ENCODE data around the gene PPFIBP1. TPM values are rescaled to one million over a fixed set of nuclear protein-coding genes. Genes with fewer than 3 reads are reported as not detected.

PPFIBP1 gene
- total and polyA plus RNA-seq, 2 of the 4 experiments (the other 2 are of a cell fraction): 30.4 to 72.2 TPM

- Histone ChIP-seq H4K5ac (ENCODE audit: low read depth, low read length) (no peak overlapping the region; the same call in 1 of the 2 replicates), H2AK5ac (ENCODE audit: low read depth, low read length) (no peak overlapping the region), H4K91ac (ENCODE audit: insufficient read depth, low read depth, low read length) (no peak overlapping the region), H3K56ac (ENCODE audit: extremely low read depth, insufficient read depth, low read length) (no peak overlapping the region), H2BK120ac (ENCODE audit: low read depth, low read length) (no peak overlapping the region), H2BK20ac (ENCODE audit: low read depth, low read length) (no peak overlapping the region), H2AFZ (replicated peaks; ENCODE audit: low read length, poor library complexity) (no peak overlapping the region), H3K36me3 (ENCODE audit: control insufficient read depth, insufficient read depth, low read length) (0 out of 2 replicates have a peak, but pooled peaks cover 1% of the 10 kb centered on the region), H3K9ac (ENCODE audit: low read depth, low read length) (no peak overlapping the region), H3K4ac (ENCODE audit: low read depth, low read length) (no peak overlapping the region), H3K27me3 (ENCODE audit: control insufficient read depth, insufficient read depth, low read length) (no peaks in the 10 kb centered on the region), H3K23ac (ENCODE audit: low read depth, low read length) (no peak overlapping the region), H4K8ac (ENCODE audit: low read depth in 2 of 2, low read length in 2 of 2) (no peak overlapping the region), H3K4me1 (ENCODE audit: control insufficient read depth, insufficient read depth, low read length) (peaks cover 2% of the 10 kb centered on the region; the same call in 1 of the 2 replicates), H3K14ac (replicated peaks; ENCODE audit: low read depth, low read length) (no peak overlapping the region), H3K4me2 (ENCODE audit: low read depth, low read length) (no peak overlapping the region), H3K9me3 (ENCODE audit: control insufficient read depth, insufficient read depth, low read length) (no peaks in the 10 kb centered on the region), H4K20me1 (ENCODE audit: insufficient read depth, low read length) (no peaks in the 10 kb centered on the region), H2AK9ac (replicated peaks; ENCODE audit: low read depth, low read length, poor library complexity) (no peak overlapping the region), H3K27ac (ENCODE audit: insufficient read depth, low read length) (no peak overlapping the region), H3K4me3 (ENCODE audit: insufficient read depth, low read depth, low read length) (no peak overlapping the region), H3K79me1 (ENCODE audit: low read depth in 1 of 2, low read length in 2 of 2) (peaks cover 0 to under 1% of the 10 kb centered on the region in 2 experiments; a peak in 1 of 4 replicates), H2BK5ac (ENCODE audit: low read depth, low read length, poor library complexity, severe bottlenecking) (no peak overlapping the region), H2BK15ac (ENCODE audit: low read depth, low read length) (no peak overlapping the region), H3K18ac (ENCODE audit: low read depth, low read length) (no peak overlapping the region), H3K9me1 (ENCODE audit: insufficient read depth, low read length) (no peaks in the 10 kb centered on the region)
- no TSS peak for BruUV-seq (replicated peaks)
- WGBS, 2 experiments (ENCODE audit: extremely low coverage in 2 of 2, insufficient read length in 1 of 2): no CpG with 5 or more reads among the region's 1 CpG
- dilution Hi-C loops (cut with HindIII; ENCODE audit: low sequenced_read_pairs, unreplicated experiment) (no loop called here), in situ Hi-C loops (cut with MboI; ENCODE audit: low sequenced_read_pairs) (no loop called here), intact Hi-C loops (cut with micrococcal nuclease) (loop anchor here (5.0 kb wide), 1 partner anchor 319 kb away; the partner anchor contains the start of gene BMAL2)
- CTCF ChIA-PET: no interaction called here
- no peak for TF ChIP-seq MAZ (IDR thresholded peaks at IDR 0.05; ENCODE audit: borderline replicate concordance, low read depth, low read length)
- no peak for TF ChIP-seq CHD1 (IDR thresholded peaks at IDR 0.05; ENCODE audit: low read depth, low read length)
- no peak for TF ChIP-seq RCOR1 (IDR thresholded peaks at IDR 0.05; ENCODE audit: insufficient replicate concordance, low read length)
- no peak for TF ChIP-seq CEBPB (IDR thresholded peaks at IDR 0.05; ENCODE audit: low read depth, low read length)
- no peak for TF ChIP-seq RFX5 (IDR thresholded peaks at IDR 0.05; ENCODE audit: low read depth, low read length)
- TF ChIP-seq SMC3 (IDR thresholded peaks at IDR 0.05; ENCODE audit: low read depth, low read length): no peak
- no peak for TF ChIP-seq POLR2A (IDR thresholded peaks at IDR 0.05; ENCODE audit: low read depth, low read length)
- TF ChIP-seq MXI1 (IDR thresholded peaks at IDR 0.05; ENCODE audit: borderline replicate concordance, low read depth, low read length): no peak
- no peak for TF ChIP-seq MAFK (IDR thresholded peaks at IDR 0.05; ENCODE audit: low read depth, low read length)
- TF ChIP-seq BHLHE40 (IDR thresholded peaks at IDR 0.05; ENCODE audit: low read depth, low read length): no peak
- no peak for TF ChIP-seq FOS (IDR thresholded peaks at IDR 0.05; ENCODE audit: low read depth, low read length)
- no peak for TF ChIP-seq CTCF (conservative IDR thresholded peaks at IDR 0.05; ENCODE audit: low read depth, low read length)
- no peak for TF ChIP-seq NFE2L2 (IDR thresholded peaks at IDR 0.05; ENCODE audit: low read depth, low read length)
- no peak for TF ChIP-seq RAD21 (IDR thresholded peaks at IDR 0.05; ENCODE audit: low read length)
- no peak for TF ChIP-seq USF2 (IDR thresholded peaks at IDR 0.05; ENCODE audit: low read depth, low read length)
- no peak for TF ChIP-seq ELK1 (IDR thresholded peaks at IDR 0.05; ENCODE audit: borderline replicate concordance, low read depth, low read length)
- POLR2A ChIA-PET (ENCODE audit: unreplicated experiment): no interaction called here
- ATAC-seq (ENCODE audit: low read depth): no peak
- peak; percentile 14 for DNase-seq
Observed at GRCh38 chr12:27651201-27651600, 127.2 kb downstream of the PPFIBP1 start.

Measured in IMR-90 (cell line).